ENCODE results near the gene CLIP4. TPM values are rescaled to one million over a fixed set of nuclear protein-coding genes. Genes with fewer than 3 reads are reported as not detected.

The CLIP4 gene
- total and polyA plus RNA-seq, 2 experiments from 2014 or later = 0.06 to 0.14 TPM

DNA sequence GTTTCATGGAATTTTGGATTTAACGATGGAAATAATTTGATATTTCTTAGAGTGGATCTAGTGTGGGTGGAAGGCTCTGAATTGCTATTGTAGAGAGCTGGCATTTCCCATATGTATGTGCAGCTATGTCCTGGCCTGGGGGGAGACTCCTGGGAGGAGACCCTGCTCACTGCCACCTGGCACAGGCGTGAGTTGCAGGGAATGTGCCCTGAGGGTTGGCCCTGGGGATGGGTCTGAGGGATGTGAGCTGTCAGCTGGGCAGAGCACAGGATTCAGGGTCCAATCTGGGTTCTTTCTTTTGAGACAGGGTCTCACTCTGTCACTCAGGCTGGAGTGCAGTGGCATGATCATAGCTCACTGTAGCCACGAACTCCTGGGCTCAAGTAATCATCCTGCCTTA is 120.2 kb downstream of the CLIP4 start (continued):
- TF ChIP-seq, protein P1, sequence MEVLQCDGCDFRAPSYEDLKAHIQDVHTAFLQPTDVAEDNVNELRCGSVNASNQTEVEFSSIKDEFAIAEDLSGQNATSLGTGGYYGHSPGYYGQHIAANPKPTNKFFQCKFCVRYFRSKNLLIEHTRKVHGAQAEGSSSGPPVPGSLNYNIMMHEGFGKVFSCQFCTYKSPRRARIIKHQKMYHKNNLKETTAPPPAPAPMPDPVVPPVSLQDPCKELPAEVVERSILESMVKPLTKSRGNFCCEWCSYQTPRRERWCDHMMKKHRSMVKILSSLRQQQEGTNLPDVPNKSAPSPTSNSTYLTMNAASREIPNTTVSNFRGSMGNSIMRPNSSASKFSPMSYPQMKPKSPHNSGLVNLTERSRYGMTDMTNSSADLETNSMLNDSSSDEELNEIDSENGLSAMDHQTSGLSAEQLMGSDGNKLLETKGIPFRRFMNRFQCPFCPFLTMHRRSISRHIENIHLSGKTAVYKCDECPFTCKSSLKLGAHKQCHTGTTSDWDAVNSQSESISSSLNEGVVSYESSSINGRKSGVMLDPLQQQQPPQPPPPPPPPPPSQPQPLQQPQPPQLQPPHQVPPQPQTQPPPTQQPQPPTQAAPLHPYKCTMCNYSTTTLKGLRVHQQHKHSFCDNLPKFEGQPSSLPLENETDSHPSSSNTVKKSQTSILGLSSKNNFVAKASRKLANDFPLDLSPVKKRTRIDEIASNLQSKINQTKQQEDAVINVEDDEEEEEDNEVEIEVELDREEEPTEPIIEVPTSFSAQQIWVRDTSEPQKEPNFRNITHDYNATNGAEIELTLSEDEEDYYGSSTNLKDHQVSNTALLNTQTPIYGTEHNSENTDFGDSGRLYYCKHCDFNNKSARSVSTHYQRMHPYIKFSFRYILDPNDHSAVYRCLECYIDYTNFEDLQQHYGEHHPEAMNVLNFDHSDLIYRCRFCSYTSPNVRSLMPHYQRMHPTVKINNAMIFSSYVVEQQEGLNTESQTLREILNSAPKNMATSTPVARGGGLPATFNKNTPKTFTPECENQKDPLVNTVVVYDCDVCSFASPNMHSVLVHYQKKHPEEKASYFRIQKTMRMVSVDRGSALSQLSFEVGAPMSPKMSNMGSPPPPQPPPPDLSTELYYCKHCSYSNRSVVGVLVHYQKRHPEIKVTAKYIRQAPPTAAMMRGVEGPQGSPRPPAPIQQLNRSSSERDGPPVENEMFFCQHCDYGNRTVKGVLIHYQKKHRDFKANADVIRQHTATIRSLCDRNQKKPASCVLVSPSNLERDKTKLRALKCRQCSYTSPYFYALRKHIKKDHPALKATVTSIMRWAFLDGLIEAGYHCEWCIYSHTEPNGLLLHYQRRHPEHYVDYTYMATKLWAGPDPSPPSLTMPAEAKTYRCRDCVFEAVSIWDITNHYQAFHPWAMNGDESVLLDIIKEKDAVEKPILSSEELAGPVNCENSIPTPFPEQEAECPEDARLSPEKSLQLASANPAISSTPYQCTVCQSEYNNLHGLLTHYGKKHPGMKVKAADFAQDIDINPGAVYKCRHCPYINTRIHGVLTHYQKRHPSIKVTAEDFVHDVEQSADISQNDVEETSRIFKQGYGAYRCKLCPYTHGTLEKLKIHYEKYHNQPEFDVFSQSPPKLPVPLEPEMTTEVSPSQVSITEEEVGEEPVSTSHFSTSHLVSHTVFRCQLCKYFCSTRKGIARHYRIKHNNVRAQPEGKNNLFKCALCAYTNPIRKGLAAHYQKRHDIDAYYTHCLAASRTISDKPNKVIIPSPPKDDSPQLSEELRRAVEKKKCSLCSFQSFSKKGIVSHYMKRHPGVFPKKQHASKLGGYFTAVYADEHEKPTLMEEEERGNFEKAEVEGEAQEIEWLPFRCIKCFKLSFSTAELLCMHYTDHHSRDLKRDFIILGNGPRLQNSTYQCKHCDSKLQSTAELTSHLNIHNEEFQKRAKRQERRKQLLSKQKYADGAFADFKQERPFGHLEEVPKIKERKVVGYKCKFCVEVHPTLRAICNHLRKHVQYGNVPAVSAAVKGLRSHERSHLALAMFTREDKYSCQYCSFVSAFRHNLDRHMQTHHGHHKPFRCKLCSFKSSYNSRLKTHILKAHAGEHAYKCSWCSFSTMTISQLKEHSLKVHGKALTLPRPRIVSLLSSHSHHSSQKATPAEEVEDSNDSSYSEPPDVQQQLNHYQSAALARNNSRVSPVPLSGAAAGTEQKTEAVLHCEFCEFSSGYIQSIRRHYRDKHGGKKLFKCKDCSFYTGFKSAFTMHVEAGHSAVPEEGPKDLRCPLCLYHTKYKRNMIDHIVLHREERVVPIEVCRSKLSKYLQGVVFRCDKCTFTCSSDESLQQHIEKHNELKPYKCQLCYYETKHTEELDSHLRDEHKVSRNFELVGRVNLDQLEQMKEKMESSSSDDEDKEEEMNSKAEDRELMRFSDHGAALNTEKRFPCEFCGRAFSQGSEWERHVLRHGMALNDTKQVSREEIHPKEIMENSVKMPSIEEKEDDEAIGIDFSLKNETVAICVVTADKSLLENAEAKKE (CRISPR knock-in tag; IDR thresholded peaks at IDR 0.05) = no peak
- TF ChIP-seq EZH2phosphoT487 (IDR thresholded peaks at IDR 0.05; ENCODE audit: unreplicated experiment) = no peak
- TF ChIP-seq, protein P2, sequence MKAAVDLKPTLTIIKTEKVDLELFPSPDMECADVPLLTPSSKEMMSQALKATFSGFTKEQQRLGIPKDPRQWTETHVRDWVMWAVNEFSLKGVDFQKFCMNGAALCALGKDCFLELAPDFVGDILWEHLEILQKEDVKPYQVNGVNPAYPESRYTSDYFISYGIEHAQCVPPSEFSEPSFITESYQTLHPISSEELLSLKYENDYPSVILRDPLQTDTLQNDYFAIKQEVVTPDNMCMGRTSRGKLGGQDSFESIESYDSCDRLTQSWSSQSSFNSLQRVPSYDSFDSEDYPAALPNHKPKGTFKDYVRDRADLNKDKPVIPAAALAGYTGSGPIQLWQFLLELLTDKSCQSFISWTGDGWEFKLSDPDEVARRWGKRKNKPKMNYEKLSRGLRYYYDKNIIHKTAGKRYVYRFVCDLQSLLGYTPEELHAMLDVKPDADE (IDR thresholded peaks at IDR 0.05) = no peak

GRCh38 chr2:29236074-29236473 is 120.9 kb downstream of the CLIP4 start:
- H3K4me1 Mint-ChIP-seq = no peaks in the 10 kb centered on the region
- ATAC-seq = no peak
- no peak for TF ChIP-seq EZH2 (IDR thresholded peaks at IDR 0.05; ENCODE audit: low read depth, unreplicated experiment)
- TF ChIP-seq, protein P1 (CRISPR knock-in tag; IDR thresholded peaks at IDR 0.05) = no peak
- no peak for TF ChIP-seq CREB1 (CRISPR knock-in tag; IDR thresholded peaks at IDR 0.05; ENCODE audit: low read depth)
- TF ChIP-seq STAT1 (IDR thresholded peaks at IDR 0.05; ENCODE audit: unreplicated experiment) = no peak
- TF ChIP-seq EZH2phosphoT487 (IDR thresholded peaks at IDR 0.05; ENCODE audit: unreplicated experiment) = no peak
- TF ChIP-seq NANOG (IDR thresholded peaks at IDR 0.05; ENCODE audit: borderline replicate concordance) = no peak
- no peak for TF ChIP-seq JUNB (IDR thresholded peaks at IDR 0.05; ENCODE audit: unreplicated experiment)
- TF ChIP-seq ZNF114 (CRISPR knock-in tag; IDR thresholded peaks at IDR 0.05) = no peak

More at GRCh38 chr2:29236074-29236473, 120.9 kb downstream of the CLIP4 start:
- Mint-ChIP-seq H3K4me3 (no peak overlapping the region), H3K9me3 (no peaks in the 10 kb centered on the region), H3K27me3 (ENCODE audit: insufficient read depth, low read depth, poor library complexity) (no peaks in the 10 kb centered on the region), H3K36me3 (ENCODE audit: low read depth) (no peaks in the 10 kb centered on the region), H3K27ac (no peak overlapping the region)
- no peak overlapping the region for H3K4me2 ChIP-seq
- H3K4me3 ChIP-seq = no peak overlapping the region
- H3F3A ChIP-seq (replicated peaks; ENCODE audit: low read depth) = no peaks in the 10 kb centered on the region
- no peaks in the 10 kb centered on the region for H3K79me2 ChIP-seq (replicated peaks; ENCODE audit: insufficient read depth)
- no peaks in the 10 kb centered on the region for H3K4me1 ChIP-seq (ENCODE audit: insufficient read depth)
- no peak overlapping the region for H3K27ac ChIP-seq (ENCODE audit: low read depth)
- H3K27me3 ChIP-seq (ENCODE audit: insufficient read depth) = no peaks in the 10 kb centered on the region
- H3K36me3 ChIP-seq (ENCODE audit: insufficient read depth) = no peaks in the 10 kb centered on the region
- no peak for DNase-seq (ENCODE audit: low spot score)
- H3K9me2 ChIP-seq (ENCODE audit: insufficient read depth) = no peaks in the 10 kb centered on the region
- no peaks in the 10 kb centered on the region for H4K20me1 ChIP-seq (replicated peaks; ENCODE audit: insufficient read depth)
- H2AFZ ChIP-seq = no peak overlapping the region
